HEK293T (cell line): ENCODE results near the gene VIPR2.

Experiments used
- HDGF ChIP-seq: fragments of 450-650 bp; IDR thresholded peaks from 2 replicates; pipeline ENCODE4 v1.6.1; 2017; ENCODE audit warnings: antibody characterized with exemption, borderline replicate concordance
- SP1 ChIP-seq: fragments of 450-650 bp; IDR thresholded peaks from 2 replicates; pipeline ENCODE4 v1.6.1; 2017

DNA sequence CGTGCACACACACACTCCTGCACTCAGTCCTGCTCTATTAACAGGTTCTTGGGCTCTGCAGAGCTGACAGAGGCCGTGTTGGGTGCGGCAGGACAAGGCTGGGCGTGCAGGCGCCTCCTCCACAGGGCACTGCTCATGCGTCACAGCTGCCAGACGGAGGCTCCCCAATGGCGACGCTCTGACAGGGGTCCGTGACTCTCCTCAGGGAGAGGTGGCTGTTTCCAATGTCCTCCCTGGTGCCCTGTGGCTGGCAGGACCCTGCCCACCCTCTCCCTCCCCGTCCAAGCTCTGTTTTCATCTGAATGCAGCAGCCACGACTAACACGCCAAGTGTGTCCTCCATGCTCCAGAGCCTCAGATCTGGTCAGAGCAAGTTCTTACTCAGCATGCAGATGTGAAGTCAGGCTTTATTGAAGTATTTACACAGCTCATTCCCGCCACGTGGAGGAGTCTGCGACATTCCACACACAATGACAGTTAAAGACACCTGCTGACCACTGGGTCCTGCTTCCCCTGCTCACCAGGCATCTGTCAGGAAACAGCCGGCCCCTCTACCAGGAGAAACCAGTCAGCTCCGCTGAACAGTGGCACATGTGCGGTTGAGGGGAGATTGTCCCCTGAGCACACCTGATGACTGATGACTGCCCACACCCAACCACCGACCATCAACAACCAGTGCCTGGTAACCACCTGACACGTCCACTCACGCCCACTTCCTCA is 116.7 kb downstream of the VIPR2 start:
- TF ChIP-seq HDGF (no peak), SP1 (no peak)
